SK-N-SH (cell line): ENCODE data around the gene KLF17.

Experiments
- EP300 ChIP-seq, 2 experiments: IDR thresholded peaks; 2 replicates each; pipeline versions ENCODE4 v1.4.0 to v1.6.1; 2012; ENCODE audit warnings: borderline replicate concordance in 1 of 2, low read depth in 1 of 2, low read length in 1 of 2
- POLR2AphosphoS5 ChIP-seq: IDR thresholded peaks from 2 replicates; pipeline ENCODE4 v1.6.1; 2012; ENCODE audit warnings: low read depth, low read length
- TCF12 ChIP-seq: IDR thresholded peaks from 2 replicates; pipeline ENCODE4 v1.4.0; 2012
- TEAD4 ChIP-seq: IDR thresholded peaks from 2 replicates; pipeline ENCODE4 v1.4.0; 2012; ENCODE audit warnings: mild to moderate bottlenecking, borderline replicate concordance; ENCODE audit not compliant: insufficient read depth
- YY1 ChIP-seq: IDR thresholded peaks from 2 replicates; pipeline ENCODE4 v1.4.0; 2012; ENCODE audit warnings: low read depth, mild to moderate bottlenecking
- TF ChIP-seq, protein P1 (sequence below): fragments of 200-600 bp; sonication (generic); IDR thresholded peaks from 2 replicates; pipeline ENCODE4 v1.6.1; 2017; ENCODE audit warnings: antibody characterized with exemption, mild to moderate bottlenecking, moderate library complexity
- TF ChIP-seq, protein P2 (sequence below): IDR thresholded peaks from 2 replicates; pipeline ENCODE4 v1.6.1; 2012; ENCODE audit warnings: mild to moderate bottlenecking, low read depth, low read length, moderate library complexity
- TF ChIP-seq, protein P3 (sequence below): IDR thresholded peaks from 2 replicates; pipeline ENCODE4 v1.4.0; 2012; ENCODE audit warnings: low read depth, borderline replicate concordance

DNA sequence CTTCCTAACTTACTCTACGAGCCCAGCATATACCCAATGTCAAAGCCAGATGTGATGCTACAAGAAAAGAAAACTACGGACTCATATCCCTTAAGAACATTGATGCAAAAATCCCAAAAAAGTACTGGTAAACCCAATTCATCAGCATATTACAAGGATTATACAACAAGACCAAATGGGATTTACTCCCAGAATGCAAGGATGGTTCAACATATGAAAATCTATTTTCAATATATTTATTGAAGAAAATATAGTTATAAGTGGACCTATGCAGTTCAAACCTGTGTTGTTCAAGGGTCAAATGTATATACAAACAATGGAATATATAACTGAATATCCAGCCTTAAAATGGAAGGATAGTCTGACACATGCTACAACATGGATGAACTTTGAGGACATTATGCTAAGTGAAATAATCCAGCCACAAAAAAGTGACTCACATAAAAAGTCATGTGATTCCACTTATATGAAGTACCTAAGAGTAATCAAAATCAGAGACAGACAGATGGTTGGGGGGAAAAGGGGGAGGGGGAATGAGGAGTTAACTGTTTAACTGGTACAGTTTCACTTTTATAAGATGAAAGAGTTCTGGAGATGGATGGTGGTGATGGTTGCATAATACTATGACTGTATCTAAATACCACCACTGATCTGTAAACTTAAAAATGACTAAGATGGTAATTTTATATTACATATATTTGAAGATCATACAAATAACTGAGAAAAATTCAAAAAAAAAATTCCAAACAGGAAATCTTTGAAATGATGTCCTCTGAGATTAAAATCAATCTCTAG, 26.5 kb downstream of the KLF17 start:
- TF ChIP-seq POLR2AphosphoS5 (no peak), EP300 (IDR thresholded peaks at IDR 0.05; ENCODE audit: borderline replicate concordance in 1 of 2, low read depth in 1 of 2, low read length in 1 of 2) (no peak), TCF12 (no peak), YY1 (no peak), TEAD4 (no peak)
- TF ChIP-seq, protein P1, sequence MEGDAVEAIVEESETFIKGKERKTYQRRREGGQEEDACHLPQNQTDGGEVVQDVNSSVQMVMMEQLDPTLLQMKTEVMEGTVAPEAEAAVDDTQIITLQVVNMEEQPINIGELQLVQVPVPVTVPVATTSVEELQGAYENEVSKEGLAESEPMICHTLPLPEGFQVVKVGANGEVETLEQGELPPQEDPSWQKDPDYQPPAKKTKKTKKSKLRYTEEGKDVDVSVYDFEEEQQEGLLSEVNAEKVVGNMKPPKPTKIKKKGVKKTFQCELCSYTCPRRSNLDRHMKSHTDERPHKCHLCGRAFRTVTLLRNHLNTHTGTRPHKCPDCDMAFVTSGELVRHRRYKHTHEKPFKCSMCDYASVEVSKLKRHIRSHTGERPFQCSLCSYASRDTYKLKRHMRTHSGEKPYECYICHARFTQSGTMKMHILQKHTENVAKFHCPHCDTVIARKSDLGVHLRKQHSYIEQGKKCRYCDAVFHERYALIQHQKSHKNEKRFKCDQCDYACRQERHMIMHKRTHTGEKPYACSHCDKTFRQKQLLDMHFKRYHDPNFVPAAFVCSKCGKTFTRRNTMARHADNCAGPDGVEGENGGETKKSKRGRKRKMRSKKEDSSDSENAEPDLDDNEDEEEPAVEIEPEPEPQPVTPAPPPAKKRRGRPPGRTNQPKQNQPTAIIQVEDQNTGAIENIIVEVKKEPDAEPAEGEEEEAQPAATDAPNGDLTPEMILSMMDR, result no peak
- TF ChIP-seq, protein P2, sequence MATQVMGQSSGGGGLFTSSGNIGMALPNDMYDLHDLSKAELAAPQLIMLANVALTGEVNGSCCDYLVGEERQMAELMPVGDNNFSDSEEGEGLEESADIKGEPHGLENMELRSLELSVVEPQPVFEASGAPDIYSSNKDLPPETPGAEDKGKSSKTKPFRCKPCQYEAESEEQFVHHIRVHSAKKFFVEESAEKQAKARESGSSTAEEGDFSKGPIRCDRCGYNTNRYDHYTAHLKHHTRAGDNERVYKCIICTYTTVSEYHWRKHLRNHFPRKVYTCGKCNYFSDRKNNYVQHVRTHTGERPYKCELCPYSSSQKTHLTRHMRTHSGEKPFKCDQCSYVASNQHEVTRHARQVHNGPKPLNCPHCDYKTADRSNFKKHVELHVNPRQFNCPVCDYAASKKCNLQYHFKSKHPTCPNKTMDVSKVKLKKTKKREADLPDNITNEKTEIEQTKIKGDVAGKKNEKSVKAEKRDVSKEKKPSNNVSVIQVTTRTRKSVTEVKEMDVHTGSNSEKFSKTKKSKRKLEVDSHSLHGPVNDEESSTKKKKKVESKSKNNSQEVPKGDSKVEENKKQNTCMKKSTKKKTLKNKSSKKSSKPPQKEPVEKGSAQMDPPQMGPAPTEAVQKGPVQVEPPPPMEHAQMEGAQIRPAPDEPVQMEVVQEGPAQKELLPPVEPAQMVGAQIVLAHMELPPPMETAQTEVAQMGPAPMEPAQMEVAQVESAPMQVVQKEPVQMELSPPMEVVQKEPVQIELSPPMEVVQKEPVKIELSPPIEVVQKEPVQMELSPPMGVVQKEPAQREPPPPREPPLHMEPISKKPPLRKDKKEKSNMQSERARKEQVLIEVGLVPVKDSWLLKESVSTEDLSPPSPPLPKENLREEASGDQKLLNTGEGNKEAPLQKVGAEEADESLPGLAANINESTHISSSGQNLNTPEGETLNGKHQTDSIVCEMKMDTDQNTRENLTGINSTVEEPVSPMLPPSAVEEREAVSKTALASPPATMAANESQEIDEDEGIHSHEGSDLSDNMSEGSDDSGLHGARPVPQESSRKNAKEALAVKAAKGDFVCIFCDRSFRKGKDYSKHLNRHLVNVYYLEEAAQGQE, result no peak
- TF ChIP-seq, protein P3, sequence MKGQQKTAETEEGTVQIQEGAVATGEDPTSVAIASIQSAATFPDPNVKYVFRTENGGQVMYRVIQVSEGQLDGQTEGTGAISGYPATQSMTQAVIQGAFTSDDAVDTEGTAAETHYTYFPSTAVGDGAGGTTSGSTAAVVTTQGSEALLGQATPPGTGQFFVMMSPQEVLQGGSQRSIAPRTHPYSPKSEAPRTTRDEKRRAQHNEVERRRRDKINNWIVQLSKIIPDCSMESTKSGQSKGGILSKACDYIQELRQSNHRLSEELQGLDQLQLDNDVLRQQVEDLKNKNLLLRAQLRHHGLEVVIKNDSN, result no peak
